ENCODE measurements around the gene WNK4.
A peak's percentile ranks its signal among the peaks of the same experiment; 100 is the strongest.

The WNK4 gene

GRCh38 chr17:42841975-42842685, 61.7 kb downstream of the WNK4 start:
- no peak for DNase-seq

DNA sequence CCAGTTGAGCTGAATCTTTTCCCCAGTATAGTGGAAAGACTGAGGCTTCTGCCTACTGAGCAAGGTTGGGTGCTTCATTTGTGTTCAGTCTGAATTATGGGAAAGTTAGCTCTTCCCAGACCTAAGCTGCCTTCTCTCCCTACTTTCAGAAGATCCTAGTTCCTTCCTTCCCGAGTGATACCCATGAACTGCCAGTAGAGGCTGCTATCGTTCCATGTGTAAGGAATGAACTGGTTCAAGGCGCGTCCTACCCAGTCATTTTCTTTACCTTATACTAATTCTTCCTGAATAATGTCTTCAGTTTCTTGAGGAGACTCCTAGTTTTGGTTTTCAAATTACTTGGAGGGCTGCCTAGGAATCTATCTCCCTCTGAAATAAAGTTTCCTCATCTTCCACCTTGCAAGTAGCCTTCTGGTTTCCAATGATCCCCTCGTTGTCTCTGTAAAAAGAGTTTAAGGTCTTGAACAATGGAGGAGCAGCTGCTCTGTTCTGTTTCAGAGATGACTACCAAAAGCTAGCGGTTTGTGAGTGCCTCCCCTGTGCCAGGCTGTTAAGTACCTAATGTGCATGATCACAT, 63.0 kb downstream of the WNK4 start:
- peak; percentile 13 for DNase-seq

DNA sequence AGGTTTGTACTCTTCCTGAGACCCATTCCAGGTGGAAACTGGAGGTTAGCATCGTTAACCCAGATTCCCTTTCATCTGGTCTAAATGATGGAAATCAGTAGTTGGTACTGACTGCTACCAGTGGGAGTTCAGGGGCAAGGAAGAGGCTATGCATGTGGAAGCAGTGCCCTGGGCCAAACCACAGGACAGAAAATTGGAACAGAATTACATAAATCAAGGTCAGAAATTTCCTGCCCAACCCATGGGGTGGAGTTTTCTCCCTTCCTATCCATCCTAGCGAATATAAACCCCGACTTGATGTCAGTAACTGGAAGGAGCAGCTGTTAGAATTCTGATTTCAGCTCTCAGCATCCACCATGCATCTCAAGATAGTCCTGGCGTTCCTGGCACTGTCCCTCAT, 63.9 kb downstream of the WNK4 start, which contains the start of gene AOC2:
Gene AOC2, plus strand, starts transcription at position 310 of the 400 bp plus-strand sequence. Its CDS starts 47 bp downstream, at position 357.
- DNase-seq = no peak

DNA sequence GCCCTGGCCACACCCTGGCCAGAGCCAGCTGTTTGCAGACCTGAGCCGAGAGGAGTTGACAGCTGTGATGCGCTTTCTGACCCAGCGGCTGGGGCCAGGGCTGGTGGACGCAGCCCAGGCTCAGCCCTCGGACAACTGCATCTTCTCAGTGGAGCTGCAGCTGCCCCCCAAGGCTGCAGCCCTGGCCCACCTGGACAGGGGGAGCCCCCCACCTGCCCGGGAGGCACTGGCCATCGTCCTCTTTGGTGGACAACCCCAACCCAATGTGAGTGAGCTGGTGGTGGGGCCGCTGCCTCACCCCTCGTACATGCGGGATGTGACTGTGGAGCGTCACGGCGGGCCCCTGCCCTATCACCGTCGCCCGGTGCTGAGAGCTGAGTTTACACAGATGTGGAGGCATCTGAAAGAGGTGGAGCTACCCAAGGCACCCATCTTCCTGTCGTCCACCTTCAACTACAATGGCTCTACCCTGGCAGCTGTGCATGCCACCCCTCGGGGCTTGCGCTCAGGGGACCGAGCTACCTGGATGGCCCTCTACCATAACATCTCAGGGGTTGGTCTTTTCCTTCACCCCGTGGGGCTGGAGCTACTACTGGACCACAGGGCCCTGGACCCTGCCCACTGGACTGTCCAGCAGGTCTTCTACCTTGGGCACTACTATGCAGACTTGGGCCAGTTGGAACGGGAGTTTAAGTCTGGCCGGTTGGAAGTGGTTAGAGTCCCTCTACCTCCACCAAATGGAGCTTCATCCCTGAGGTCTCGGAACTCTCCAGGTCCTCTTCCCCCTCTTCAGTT, 64.5 kb downstream of the WNK4 start:
- DNase-seq = no peak

DNA sequence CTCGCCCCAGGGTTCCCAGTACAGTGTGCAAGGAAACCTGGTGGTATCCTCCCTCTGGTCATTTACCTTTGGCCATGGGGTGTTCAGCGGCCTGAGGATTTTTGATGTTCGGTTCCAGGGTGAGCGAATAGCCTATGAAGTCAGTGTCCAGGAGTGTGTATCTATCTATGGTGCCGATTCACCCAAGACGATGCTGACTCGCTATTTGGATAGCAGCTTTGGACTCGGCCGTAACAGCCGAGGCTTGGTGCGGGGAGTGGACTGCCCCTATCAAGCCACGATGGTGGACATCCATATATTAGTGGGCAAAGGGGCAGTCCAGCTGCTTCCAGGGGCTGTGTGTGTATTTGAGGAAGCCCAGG, 65.1 kb downstream of the WNK4 start:
- DNase-seq = no peak

GRCh38 chr17:42845918-42846593, 65.6 kb downstream of the WNK4 start:
- DNase-seq = peak; percentile 75

Data from activated CD4-positive, alpha-beta T cell treated with anti-CD3 and anti-CD28 coated beads, Interleukin-10, Interleukin-2, amounts not matched to agents 100 ng/mL and 50 ng/mL, durations not matched to agents 16 hours and 8 hours (primary cell).